Measurements from ENCODE around the gene TSLP. TPM values are rescaled to one million over a fixed set of nuclear protein-coding genes. Genes with fewer than 3 reads are reported as not detected.

TSLP gene
- polyA plus RNA-seq, 1 of the 3 experiments (the other 2 are of a cell fraction): 1.3 TPM

GRCh38 chr5:111070272-111071134 is 1.0 kb upstream of the TSLP start (continued):
- TF ChIP-seq RCOR1 (IDR thresholded peaks at IDR 0.05; ENCODE audit: low read length) (no peak), YY1 (IDR thresholded peaks at IDR 0.05; ENCODE audit: low read depth) (no peak)

- Histone ChIP-seq H3K27ac (ENCODE audit: low read depth in 2 of 2, low read length in 1 of 2) (peak overlapping the region; percentile 14 to 48; a peak in 3 of 4 replicates), H3K4me3 (ENCODE audit: low read depth in 2 of 2, low read length in 1 of 2) (peak overlapping the region; percentile 72 to 80), H3K36me3 (replicated peaks in 1 of 2; ENCODE audit: control insufficient read depth in 1 of 2, insufficient read depth in 2 of 2, low read length in 1 of 2) (peaks cover 0 to 10% of the 10 kb centered on the region in 2 experiments), H4K20me1 (ENCODE audit: insufficient read depth) (no peaks in the 10 kb centered on the region), H3K9me3 (no peaks in the 10 kb centered on the region), H3K27me3 (ENCODE audit: insufficient read depth) (no peaks in the 10 kb centered on the region), H2AFZ (ENCODE audit: low read depth) (peak overlapping the region; percentile 95), H3K4me1 (ENCODE audit: control insufficient read depth in 1 of 2, insufficient read depth in 2 of 2, low read depth in 1 of 2, low read length in 1 of 2) (peaks cover 7 to 14% of the 10 kb centered on the region in 2 experiments), H3K9me2 (no peaks in the 10 kb centered on the region), H3F3A (replicated peaks; ENCODE audit: insufficient read depth) (peaks cover 19% of the 10 kb centered on the region), H3K79me2 (ENCODE audit: insufficient read depth) (no peaks in the 10 kb centered on the region), H3K9ac (peak overlapping the region; percentile 56; the same call in 1 of the 2 replicates), H3K4me2 (peak overlapping the region; percentile 76)
- WGBS (ENCODE audit: low lambda C conversion rate): 7% methylated on average over 31 of the region's 44 CpGs
- CTCF ChIA-PET: no interaction called here
- peak; percentile 84 for DNase-seq
- POLR2A ChIA-PET: no interaction called here
- no peak for TF ChIP-seq ZBTB33 (IDR thresholded peaks at IDR 0.05; ENCODE audit: borderline replicate concordance, low read depth)
- no peak for TF ChIP-seq ELF1 (IDR thresholded peaks at IDR 0.05)
- TF ChIP-seq RXRA (IDR thresholded peaks at IDR 0.05; ENCODE audit: borderline replicate concordance, low read depth): no peak
- no peak for TF ChIP-seq RFX5 (IDR thresholded peaks at IDR 0.05; ENCODE audit: low read length)
- TF ChIP-seq CTCF (IDR thresholded peaks at IDR 0.05): peak; percentile 30; the same call in 1 of the 2 replicates
- peak; percentile 38 for TF ChIP-seq MAX (IDR thresholded peaks at IDR 0.05; ENCODE audit: low read depth)
- no peak for TF ChIP-seq FOXJ3 (CRISPR knock-in tag; IDR thresholded peaks at IDR 0.05)
- TF ChIP-seq USF1 (IDR thresholded peaks at IDR 0.05; ENCODE audit: borderline replicate concordance, low read depth): no peak
- TF ChIP-seq POLR2AphosphoS5 (IDR thresholded peaks at IDR 0.05; ENCODE audit: low read depth, low read length): peak; percentile 43; the same call in 1 of the 2 replicates
- no peak for TF ChIP-seq TCF12 (IDR thresholded peaks at IDR 0.05)
- no peak for TF ChIP-seq RCOR1 (IDR thresholded peaks at IDR 0.05; ENCODE audit: low read length)
- TF ChIP-seq RAD21 (IDR thresholded peaks at IDR 0.05; ENCODE audit: low read length): peak; percentile 46
- no peak for TF ChIP-seq SIN3A (IDR thresholded peaks at IDR 0.05; ENCODE audit: borderline replicate concordance, low read depth, low read length)
- TF ChIP-seq NFIC (IDR thresholded peaks at IDR 0.05; ENCODE audit: borderline replicate concordance): no peak
- peak; percentile 8 for TF ChIP-seq CHD2 (IDR thresholded peaks at IDR 0.05; ENCODE audit: low read length, partially characterized antibody)
- no peak for TF ChIP-seq EZH2phosphoT487 (IDR thresholded peaks at IDR 0.05; ENCODE audit: borderline replicate concordance, low read depth)
- no peak for TF ChIP-seq REST (IDR thresholded peaks at IDR 0.05; ENCODE audit: low read depth, low read length)
- TF ChIP-seq YY1 (IDR thresholded peaks at IDR 0.05; ENCODE audit: low read depth): no peak
- no peak for TF ChIP-seq IRF3 (IDR thresholded peaks at IDR 0.05; ENCODE audit: low read depth, low read length)
Measured at GRCh38 chr5:111072949-111073682, 1.6 kb downstream of the TSLP start.

All from SK-N-SH (cell line).